HG03175 (cell line): ENCODE measurements around the gene SOX21.
"Not testable (repeated sequence)": the region's sequence is repeated elsewhere in the genome, so short reads cannot be mapped to it uniquely, and the experiment has no call there.

ENCODE experiments used
- ATAC-seq: cut with Tn5 transposase; IDR thresholded peaks from one replicate; pipeline ENCODE4 v1.9.1; 2021; ENCODE audit warnings: mild to moderate bottlenecking, moderate library complexity; ENCODE audit not compliant: unreplicated experiment

Gene SOX21

GRCh38 chr13:94712287-94712811, at the start of gene SOX21:
Gene SOX21, minus strand, starts transcription at chr13:94712545. Its CDS starts 496 bp downstream, at chr13:94712049.
- no peak for ATAC-seq

- no peak for ATAC-seq
Measured at GRCh38 chr13:94761407-94761806, 49.1 kb upstream of the SOX21 start.

GRCh38 chr13:94759120-94759728, 46.9 kb upstream of the SOX21 start:
- no peak for ATAC-seq

GRCh38 chr13:94758436-94758960, 46.2 kb upstream of the SOX21 start:
- ATAC-seq: no peak

GRCh38 chr13:94753327-94753726, 41.0 kb upstream of the SOX21 start:
- no peak for ATAC-seq

GRCh38 chr13:94749162-94749561, 36.8 kb upstream of the SOX21 start:
- ATAC-seq: no peak

GRCh38 chr13:94739235-94739634, 26.9 kb upstream of the SOX21 start:
- no peak for ATAC-seq

- no peak for ATAC-seq
Measured at GRCh38 chr13:94731028-94731427, 18.7 kb upstream of the SOX21 start.

GRCh38 chr13:94729941-94730340, 17.6 kb upstream of the SOX21 start:
- not testable (repeated sequence) for ATAC-seq

- no peak for ATAC-seq
Measured at GRCh38 chr13:94726425-94726824, 14.1 kb upstream of the SOX21 start.

GRCh38 chr13:94722609-94723345, 10.4 kb upstream of the SOX21 start:
- no peak for ATAC-seq

GRCh38 chr13:94718697-94719096, 6.4 kb upstream of the SOX21 start:
- ATAC-seq: not testable (repeated sequence)

GRCh38 chr13:94717916-94718315, 5.6 kb upstream of the SOX21 start:
- ATAC-seq: no peak

- ATAC-seq: no peak
Measured at GRCh38 chr13:94716016-94716415, 3.7 kb upstream of the SOX21 start.

- no peak for ATAC-seq
Measured at GRCh38 chr13:94713561-94714182, 1.3 kb upstream of the SOX21 start.

- no peak for ATAC-seq
Measured at GRCh38 chr13:94712812-94713560, 641 bp upstream of the SOX21 start.

GRCh38 chr13:94711561-94712286, 621 bp downstream of the SOX21 start:
- peak; percentile 13 for ATAC-seq

GRCh38 chr13:94710881-94711560, 1.3 kb downstream of the SOX21 start:
- ATAC-seq: peak; percentile 50

GRCh38 chr13:94710065-94710781, 2.1 kb downstream of the SOX21 start:
- ATAC-seq: no peak
